Trophoblast cell (in vitro differentiated cells and primary cell): ENCODE data around the gene FOXR1.
A peak's percentile ranks its signal among the peaks of the same experiment; 100 is the strongest.

ENCODE experiments used
- DNase-seq, 2 donors: peaks; one replicate each; pipeline ENCODE4 v3.0.0-alpha.2; 2016
- H2AFZ ChIP-seq: 2 replicates; pipeline ENCODE4 v1.6.1; 2013; ENCODE audit warnings: low read length, moderate library complexity, mild to moderate bottlenecking; ENCODE audit not compliant: insufficient read depth, poor library complexity
- H2AK5ac ChIP-seq: 2 replicates; pipeline ENCODE4 v1.6.1; 2013; ENCODE audit warnings: mild to moderate bottlenecking, low read length
- H2BK120ac ChIP-seq: 2 replicates; pipeline ENCODE4 v1.6.1; 2013; ENCODE audit warnings: low read length, mild to moderate bottlenecking, moderate library complexity; ENCODE audit not compliant: insufficient read depth, poor library complexity
- H2BK12ac ChIP-seq: 2 replicates; pipeline ENCODE4 v1.6.1; 2013; ENCODE audit warnings: mild to moderate bottlenecking, low read length, moderate library complexity
- H2BK5ac ChIP-seq: 2 replicates; pipeline ENCODE4 v1.6.1; 2013; ENCODE audit warnings: low read length, low read depth, moderate library complexity, mild to moderate bottlenecking; ENCODE audit not compliant: poor library complexity
- H3K14ac ChIP-seq: 2 replicates; pipeline ENCODE4 v1.6.1; 2013; ENCODE audit warnings: mild to moderate bottlenecking, low read length
- H3K18ac ChIP-seq: 2 replicates; pipeline ENCODE4 v1.6.1; 2013; ENCODE audit warnings: mild to moderate bottlenecking, low read length
- H3K23ac ChIP-seq: 2 replicates; pipeline ENCODE4 v1.6.1; 2013; ENCODE audit warnings: low read length
- H3K27ac ChIP-seq: 2 replicates; pipeline ENCODE4 v1.5.1; 2013; ENCODE audit warnings: low read depth, mild to moderate bottlenecking, inconsistent platforms, low read length, moderate library complexity
- H3K27me3 ChIP-seq: 2 replicates; pipeline ENCODE4 v1.6.1; 2013; ENCODE audit warnings: inconsistent platforms, mild to moderate bottlenecking, low read length, moderate library complexity; ENCODE audit not compliant: insufficient read depth
- H3K36me3 ChIP-seq, 2 experiments: 1 replicate in 1 of 2; 2 replicates in 1 of 2; pipeline ENCODE4 v1.6.1; 2013; ENCODE audit warnings: low read length in 2 of 2, mild to moderate bottlenecking in 2 of 2, moderate library complexity in 1 of 2; ENCODE audit not compliant: insufficient read depth in 2 of 2, control insufficient read depth in 1 of 2
- H3K4ac ChIP-seq: 2 replicates; pipeline ENCODE4 v1.6.1; 2013; ENCODE audit warnings: low read depth, mild to moderate bottlenecking, low read length, moderate library complexity
- H3K4me1 ChIP-seq, 2 experiments: 1 replicate in 1 of 2; 2 replicates in 1 of 2; pipeline ENCODE4 v1.6.1; 2013; ENCODE audit warnings: low read length in 2 of 2, mild to moderate bottlenecking in 2 of 2, moderate library complexity in 1 of 2; ENCODE audit not compliant: insufficient read depth in 2 of 2, control insufficient read depth in 1 of 2
- H3K4me2 ChIP-seq: 2 replicates; pipeline ENCODE4 v1.6.1; 2013; ENCODE audit warnings: inconsistent platforms, mild to moderate bottlenecking, low read length, moderate library complexity
- H3K4me3 ChIP-seq: 2 replicates; pipeline ENCODE4 v1.5.1; 2013; ENCODE audit warnings: mild to moderate bottlenecking, low read depth, low read length, inconsistent platforms
- H3K79me1 ChIP-seq: one replicate; pipeline ENCODE4 v1.6.1; 2013; ENCODE audit warnings: low read length
- H3K79me2 ChIP-seq: 2 replicates; pipeline ENCODE4 v1.6.1; 2013; ENCODE audit warnings: low read length, mild to moderate bottlenecking; ENCODE audit not compliant: control insufficient read depth, insufficient read depth, poor library complexity
- H3K9ac ChIP-seq: 2 replicates; pipeline ENCODE4 v1.6.1; 2013; ENCODE audit warnings: mild to moderate bottlenecking, low read length
- H3K9me3 ChIP-seq: 2 replicates; pipeline ENCODE4 v1.6.1; 2013; ENCODE audit warnings: low read depth, mild to moderate bottlenecking, control low read depth, inconsistent platforms, low read length; ENCODE audit not compliant: insufficient read depth
- H4K12ac ChIP-seq: 2 replicates; pipeline ENCODE4 v1.6.1; 2013; ENCODE audit warnings: low read depth, mild to moderate bottlenecking, low read length, moderate library complexity
- H4K8ac ChIP-seq: 2 replicates; pipeline ENCODE4 v1.6.1; 2013; ENCODE audit warnings: low read depth, mild to moderate bottlenecking, low read length, moderate library complexity
- H4K91ac ChIP-seq: one replicate; pipeline ENCODE4 v1.6.1; 2013; ENCODE audit warnings: low read depth, mild to moderate bottlenecking, low read length, moderate library complexity
- WGBS: extraction: QIAGEN DNeasy Blood & Tissue Kit; methylation state at CpG from one replicate; pipeline ENCODE4 v1.1.7; 2013; ENCODE audit warnings: missing lambda C conversion rate; ENCODE audit not compliant: insufficient read length, insufficient coverage; ENCODE audit errors: extremely low coverage; 5-methylcytosine and 5-hydroxymethylcytosine counted together

FOXR1 gene

DNA sequence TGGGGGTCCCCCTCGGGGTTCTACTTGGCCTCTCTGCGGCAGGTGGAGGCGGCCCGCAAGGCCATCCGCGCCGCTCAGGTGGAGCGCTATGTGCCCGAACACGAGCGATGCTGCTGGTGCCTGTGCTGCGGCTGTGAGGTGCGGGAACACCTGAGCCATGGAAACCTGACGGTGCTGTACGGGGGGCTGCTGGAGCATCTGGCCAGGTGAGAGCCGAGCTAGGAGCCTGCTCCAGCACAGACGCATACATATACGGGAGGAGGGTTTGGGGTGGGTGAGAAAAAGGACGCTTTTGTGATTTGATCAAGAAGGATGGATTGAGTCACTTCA lies 26.8 kb downstream of the FOXR1 start:
- Histone ChIP-seq H4K91ac (peak overlapping the region; percentile 80), H3K27ac (peak overlapping the region; percentile 91), H4K8ac (peak overlapping the region; percentile 89), H4K12ac (peak overlapping the region; percentile 69), H3K18ac (peak overlapping the region; percentile 83), H3K23ac (no peak overlapping the region), H2AK5ac (peak overlapping the region; percentile 57), H3K4ac (peak overlapping the region; percentile 78), H3K79me2 (peaks cover 12% of the 10 kb centered on the region), H2BK12ac (peak overlapping the region; percentile 27), H3K9ac (peak overlapping the region; percentile 42), H3K4me1 (peaks cover 4 to 9% of the 10 kb centered on the region in 2 experiments), H3K4me3 (peak overlapping the region; percentile 98), H3K79me1 (peaks cover 13% of the 10 kb centered on the region), H3K14ac (peak overlapping the region; percentile 77), H3K36me3 (peaks cover 18 to 25% of the 10 kb centered on the region in 2 experiments), H2BK120ac (peak overlapping the region; percentile 77), H3K9me3 (no peaks in the 10 kb centered on the region), H2AFZ (peak overlapping the region; percentile 77), H2BK5ac (peak overlapping the region; percentile 87), H3K4me2 (peak overlapping the region; percentile 72), H3K27me3 (no peaks in the 10 kb centered on the region)
- peak; percentile 15 to 44 for DNase-seq
- no CpG with 5 or more reads among the region's 19 CpGs for WGBS

DNA sequence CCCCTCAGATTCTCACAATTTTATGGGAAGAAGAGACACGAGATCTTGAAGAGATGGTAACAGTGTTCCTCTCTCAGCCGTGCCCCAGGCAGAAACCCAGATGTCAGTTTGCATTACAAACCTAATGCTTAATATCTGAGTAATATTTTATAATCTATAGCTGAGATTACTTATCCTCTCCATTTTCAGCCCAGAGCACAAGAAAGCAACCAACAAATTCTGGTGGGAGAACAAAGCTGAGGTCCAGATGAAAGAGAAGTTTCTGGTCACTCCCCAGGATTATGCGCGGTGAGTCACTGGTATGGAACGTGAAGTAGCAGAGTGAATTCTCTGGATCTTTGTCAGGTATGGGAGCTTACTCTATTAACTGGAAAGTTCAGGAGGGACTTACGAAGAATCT lies 27.3 kb downstream of the FOXR1 start:
- H3K27me3 ChIP-seq = no peaks in the 10 kb centered on the region
- H3K18ac ChIP-seq = peak overlapping the region; percentile 83
- peak overlapping the region; percentile 80 for H4K91ac ChIP-seq
- H3K9me3 ChIP-seq = no peaks in the 10 kb centered on the region
- H3K4me1 ChIP-seq = peaks cover 4 to 9% of the 10 kb centered on the region in 2 experiments
- peaks cover 13% of the 10 kb centered on the region for H3K79me1 ChIP-seq
- DNase-seq = peak; percentile 81 to 91
- peaks cover 18 to 25% of the 10 kb centered on the region in 2 experiments for H3K36me3 ChIP-seq
- H3K4me3 ChIP-seq = peak overlapping the region; percentile 98
- H3K23ac ChIP-seq = no peak overlapping the region
- H4K8ac ChIP-seq = peak overlapping the region; percentile 89
- H3K14ac ChIP-seq = peak overlapping the region; percentile 77
- H3K4me2 ChIP-seq = peak overlapping the region; percentile 72
- H2BK5ac ChIP-seq = peak overlapping the region; percentile 87
- no CpG with 5 or more reads among the region's 6 CpGs for WGBS
- peak overlapping the region; percentile 69 for H4K12ac ChIP-seq
- peak overlapping the region; percentile 78 for H3K4ac ChIP-seq
- peak overlapping the region; percentile 77 for H2AFZ ChIP-seq
- H3K79me2 ChIP-seq = peaks cover 12% of the 10 kb centered on the region
- H2BK12ac ChIP-seq = peak overlapping the region; percentile 27
- H3K27ac ChIP-seq = peak overlapping the region; percentile 91
- peak overlapping the region; percentile 42 for H3K9ac ChIP-seq
- H2BK120ac ChIP-seq = peak overlapping the region; percentile 77
- peak overlapping the region; percentile 57 for H2AK5ac ChIP-seq

DNA sequence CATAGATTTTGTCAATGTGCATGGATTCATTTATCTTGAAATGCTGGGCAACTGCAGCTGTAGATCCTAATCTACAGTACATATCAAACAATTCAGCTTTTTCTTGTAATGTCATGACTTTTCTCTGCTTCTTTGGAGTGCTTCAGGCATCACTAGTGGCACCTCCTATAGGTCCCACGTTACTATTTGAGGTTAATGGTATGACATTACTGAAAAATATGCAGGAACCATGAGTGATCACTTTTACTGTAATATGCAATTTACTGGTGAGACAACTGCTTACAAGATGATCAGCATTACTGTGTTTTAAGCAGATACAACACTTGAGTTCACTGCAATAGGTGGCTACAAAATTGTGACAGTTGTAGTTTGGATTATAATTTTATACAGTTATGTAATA lies 29.3 kb downstream of the FOXR1 start:
- no peak overlapping the region for H3K4ac ChIP-seq
- H3K79me2 ChIP-seq = peaks cover 12% of the 10 kb centered on the region
- H4K8ac ChIP-seq = no peak overlapping the region
- H3K14ac ChIP-seq = no peak overlapping the region
- no peak overlapping the region for H3K27ac ChIP-seq
- no peak overlapping the region for H3K9ac ChIP-seq
- H3K4me2 ChIP-seq = no peak overlapping the region
- H3K4me1 ChIP-seq = peaks cover 4 to 9% of the 10 kb centered on the region in 2 experiments
- H2AFZ ChIP-seq = no peak overlapping the region
- H2BK5ac ChIP-seq = no peak overlapping the region
- H3K18ac ChIP-seq = no peak overlapping the region
- H3K23ac ChIP-seq = no peak overlapping the region
- H4K91ac ChIP-seq = no peak overlapping the region
- H3K79me1 ChIP-seq = peaks cover 13% of the 10 kb centered on the region
- no peak overlapping the region for H2AK5ac ChIP-seq
- no peak overlapping the region for H2BK12ac ChIP-seq
- peak in 1 of 2 donors; percentile 16 for DNase-seq
- H3K36me3 ChIP-seq = peaks cover 30 to 37% of the 10 kb centered on the region in 2 experiments
- no peak overlapping the region for H2BK120ac ChIP-seq
- no peaks in the 10 kb centered on the region for H3K27me3 ChIP-seq
- no peak overlapping the region for H3K4me3 ChIP-seq
- H3K9me3 ChIP-seq = no peaks in the 10 kb centered on the region
- H4K12ac ChIP-seq = no peak overlapping the region
- no CpG with 5 or more reads among the region's 1 CpG for WGBS

DNA sequence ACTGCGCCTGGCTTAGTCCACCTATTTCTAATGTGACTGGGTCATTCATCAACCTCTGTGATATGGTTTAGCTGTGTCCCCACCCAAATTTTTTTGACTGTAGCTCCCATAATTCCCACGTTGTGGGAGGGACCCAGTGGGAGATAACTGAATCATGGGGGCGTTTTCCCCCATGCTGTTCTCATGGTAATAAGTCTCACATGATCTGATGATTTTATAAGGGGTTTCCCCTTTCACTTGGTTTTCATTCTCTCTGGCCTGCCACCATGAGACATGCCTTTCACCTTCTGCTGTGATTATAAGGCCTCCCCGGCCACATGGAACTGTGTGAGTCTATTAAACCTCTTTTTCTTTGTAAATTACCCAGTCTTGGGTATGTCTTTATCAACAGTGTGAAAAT lies 35.1 kb downstream of the FOXR1 start:
- no peak overlapping the region for H3K4me3 ChIP-seq
- no peak overlapping the region for H2BK5ac ChIP-seq
- no peak overlapping the region for H4K12ac ChIP-seq
- peaks cover 53 to 60% of the 10 kb centered on the region in 2 experiments for H3K36me3 ChIP-seq
- no peaks in the 10 kb centered on the region for H3K4me1 ChIP-seq
- no CpG with 5 or more reads among the region's 4 CpGs for WGBS
- no peaks in the 10 kb centered on the region for H3K79me1 ChIP-seq
- H4K91ac ChIP-seq = no peak overlapping the region
- no peak overlapping the region for H3K27ac ChIP-seq
- H2AFZ ChIP-seq = no peak overlapping the region
- no peak overlapping the region for H3K4me2 ChIP-seq
- no peak overlapping the region for H3K9ac ChIP-seq
- no peak overlapping the region for H3K14ac ChIP-seq
- no peak overlapping the region for H2BK120ac ChIP-seq
- H3K18ac ChIP-seq = no peak overlapping the region
- H2AK5ac ChIP-seq = no peak overlapping the region
- no peak overlapping the region for H3K4ac ChIP-seq
- H3K27me3 ChIP-seq = no peaks in the 10 kb centered on the region
- H3K79me2 ChIP-seq = no peaks in the 10 kb centered on the region
- H3K23ac ChIP-seq = no peak overlapping the region
- no peak for DNase-seq
- no peak overlapping the region for H2BK12ac ChIP-seq
- H3K9me3 ChIP-seq = no peaks in the 10 kb centered on the region
- no peak overlapping the region for H4K8ac ChIP-seq
